GM18499 (cell line): ENCODE data around the gene SAYSD1.

Experiments used
- ATAC-seq: cut with Tn5 transposase; IDR thresholded peaks from one replicate; pipeline ENCODE4 v1.9.1; 2021; ENCODE audit warnings: moderate number of reproducible peaks; ENCODE audit not compliant: insufficient read depth, unreplicated experiment

Gene SAYSD1

DNA sequence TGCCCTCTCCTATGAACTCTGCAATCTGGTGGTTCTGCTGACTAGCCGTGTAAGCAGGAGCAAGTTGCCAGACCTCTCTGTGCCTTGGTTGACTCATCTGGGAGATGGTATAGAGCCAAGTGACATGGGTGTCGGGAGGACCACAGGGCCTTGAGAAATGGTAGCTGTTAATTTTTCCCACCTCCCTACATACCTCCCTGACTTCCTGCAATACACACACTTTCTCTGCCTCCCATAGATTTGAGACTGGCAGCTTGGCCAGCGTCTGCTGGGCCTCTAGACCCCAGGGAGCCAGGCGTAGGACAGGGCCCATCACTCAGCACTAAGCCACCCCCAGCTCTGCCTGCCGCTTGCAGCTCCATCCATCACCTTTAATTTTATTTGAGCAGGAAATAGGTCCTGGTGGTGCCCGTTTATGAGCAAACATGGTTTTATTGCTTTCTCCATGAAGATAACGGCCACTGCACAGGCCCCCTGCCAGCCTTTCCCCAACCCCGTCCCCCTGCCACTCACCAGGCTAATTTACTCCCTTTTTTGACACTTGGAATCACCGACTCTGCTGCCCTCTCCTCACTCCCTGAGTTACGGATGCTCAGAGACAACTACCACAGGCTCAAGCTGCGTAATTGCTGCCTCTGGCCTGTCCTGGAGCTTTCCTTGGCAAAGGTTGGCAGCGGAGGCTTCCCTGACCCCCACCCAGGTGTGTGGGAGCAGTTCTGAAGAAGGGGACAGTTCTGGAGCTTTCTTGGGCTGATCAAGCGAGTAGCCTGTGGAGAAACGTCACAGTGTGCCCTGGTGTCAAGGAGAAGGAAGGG lies 55.3 kb downstream of the SAYSD1 start:
- no peak for ATAC-seq

DNA sequence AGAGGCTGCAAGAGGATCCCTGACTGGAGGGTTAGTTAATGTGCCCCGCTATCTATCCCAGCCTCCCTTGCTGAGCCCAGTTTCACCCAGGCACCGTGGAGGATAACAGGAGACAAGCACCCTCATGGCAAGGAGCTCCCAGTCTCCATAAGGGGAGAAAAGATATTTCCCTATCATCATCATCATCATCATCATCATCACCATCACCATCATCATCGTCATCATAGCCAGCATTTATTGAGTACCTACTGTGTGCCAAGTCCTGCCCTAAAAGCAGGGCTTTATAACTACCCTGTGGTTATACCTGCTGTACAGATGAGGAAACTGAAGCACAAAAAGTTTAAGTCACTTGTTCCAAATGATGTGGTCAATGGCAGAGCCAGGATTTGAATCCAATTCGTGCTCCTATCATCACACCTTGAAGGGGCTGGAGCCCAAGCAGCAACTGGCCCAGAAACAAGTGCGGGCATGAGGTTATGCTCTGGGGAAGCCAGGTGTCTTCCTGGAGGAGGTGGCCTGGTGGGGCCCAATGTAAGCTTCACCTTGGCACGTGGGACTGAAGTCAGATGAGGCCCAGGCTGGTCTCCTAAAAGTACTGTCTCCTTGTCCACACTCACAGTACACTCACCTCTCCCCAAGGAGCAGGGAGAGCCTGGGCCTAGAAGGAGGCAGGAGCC lies 56.4 kb downstream of the SAYSD1 start:
- no peak for ATAC-seq

DNA sequence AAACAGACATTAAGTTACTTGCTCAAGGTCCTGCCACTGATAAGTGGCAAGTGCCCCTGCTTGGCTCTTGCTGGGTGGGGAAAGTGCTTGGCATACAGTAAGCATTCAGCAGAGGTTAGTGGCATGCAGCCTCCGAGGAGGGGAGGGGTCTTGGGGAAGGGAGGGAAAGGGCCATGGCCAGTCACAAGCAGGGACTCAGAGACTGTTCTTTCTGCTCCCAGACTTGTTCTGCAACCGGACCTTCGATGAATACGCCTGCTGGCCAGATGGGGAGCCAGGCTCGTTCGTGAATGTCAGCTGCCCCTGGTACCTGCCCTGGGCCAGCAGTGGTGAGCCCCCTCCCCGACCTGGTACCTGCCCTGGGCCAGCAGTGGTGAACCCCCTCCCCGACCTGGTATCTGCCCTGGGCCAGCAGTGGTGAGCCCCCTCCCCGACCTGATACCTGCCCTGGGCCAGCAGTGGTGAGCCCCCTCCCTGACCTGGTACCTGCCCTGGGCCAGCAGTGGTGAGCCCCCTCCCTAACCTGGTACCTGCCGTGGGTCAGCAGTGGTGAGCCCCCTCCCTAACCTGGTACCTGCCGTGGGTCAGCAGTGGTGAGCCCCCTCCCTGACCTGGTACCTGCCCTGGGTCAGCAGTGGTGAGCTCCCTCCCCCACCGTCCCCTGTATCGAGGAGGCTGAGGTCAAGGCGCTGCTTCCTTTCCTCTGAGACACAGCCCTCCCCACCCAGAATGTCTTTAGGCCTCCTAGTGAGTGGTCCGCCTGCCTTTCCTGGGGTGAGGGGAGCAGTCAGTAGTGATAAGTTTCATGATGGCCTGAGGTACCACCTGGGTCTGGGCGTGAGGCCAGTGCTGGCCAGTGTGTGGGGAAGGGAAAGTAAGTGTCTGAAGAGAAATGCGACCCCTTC lies 57.5 kb downstream of the SAYSD1 start:
- ATAC-seq, result no peak

DNA sequence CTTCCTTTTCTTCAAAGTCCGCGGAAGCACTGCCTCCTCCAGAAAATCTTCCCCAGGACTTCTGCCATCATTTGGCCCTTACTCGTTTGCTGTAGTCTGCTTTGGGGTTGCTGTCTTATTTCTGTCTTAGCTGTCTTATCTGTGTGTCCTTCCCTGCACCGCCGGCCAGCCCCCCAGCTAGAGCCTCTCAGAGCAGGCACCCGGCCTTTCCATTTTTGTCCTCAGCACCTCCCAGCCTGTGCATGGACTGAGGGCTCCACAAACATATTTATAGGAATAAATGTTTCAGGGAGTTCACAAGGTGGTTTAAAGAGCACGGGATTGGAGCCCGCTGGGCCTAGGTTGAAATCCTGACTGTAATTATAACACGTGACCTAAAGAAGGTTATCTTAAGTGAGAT lies 58.3 kb downstream of the SAYSD1 start:
- no peak for ATAC-seq

DNA sequence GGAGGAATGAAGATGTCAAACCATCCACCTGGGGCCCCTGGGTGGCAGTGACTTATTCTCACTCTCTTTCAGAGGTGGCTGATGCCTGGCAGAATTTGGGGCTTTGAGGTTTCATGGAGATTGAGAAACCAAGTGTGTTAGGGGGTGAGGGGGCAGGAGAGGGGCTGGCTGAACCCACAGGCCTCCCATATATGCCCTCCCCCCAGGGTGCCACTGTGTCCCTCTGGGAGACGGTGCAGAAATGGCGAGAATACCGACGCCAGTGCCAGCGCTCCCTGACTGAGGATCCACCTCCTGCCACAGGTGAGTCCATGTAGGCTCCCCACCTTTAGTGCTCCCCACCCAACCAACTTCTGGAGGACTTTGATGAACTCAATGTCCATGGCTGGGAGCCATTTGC lies 58.8 kb downstream of the SAYSD1 start:
- no peak for ATAC-seq

DNA sequence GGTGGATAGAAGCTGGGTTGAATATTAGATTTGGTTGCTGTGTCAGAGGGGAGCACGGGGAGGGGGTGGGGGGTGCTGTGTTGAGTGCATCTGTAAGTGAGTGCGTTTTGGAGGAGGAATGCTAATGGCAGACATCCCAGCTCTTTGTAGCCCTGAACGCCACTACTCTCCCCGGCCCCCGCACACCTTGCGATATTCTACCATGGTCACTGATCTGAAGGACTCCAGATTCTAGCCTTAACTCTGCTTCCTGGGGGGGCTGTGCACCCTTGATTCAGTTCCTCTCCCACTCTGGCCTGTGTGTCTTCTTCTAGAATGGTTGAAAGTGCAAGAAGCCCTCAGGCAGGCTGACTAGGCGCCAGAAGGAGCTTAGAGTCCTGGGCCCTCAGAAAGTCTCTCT lies 59.3 kb downstream of the SAYSD1 start:
- ATAC-seq, result no peak

DNA sequence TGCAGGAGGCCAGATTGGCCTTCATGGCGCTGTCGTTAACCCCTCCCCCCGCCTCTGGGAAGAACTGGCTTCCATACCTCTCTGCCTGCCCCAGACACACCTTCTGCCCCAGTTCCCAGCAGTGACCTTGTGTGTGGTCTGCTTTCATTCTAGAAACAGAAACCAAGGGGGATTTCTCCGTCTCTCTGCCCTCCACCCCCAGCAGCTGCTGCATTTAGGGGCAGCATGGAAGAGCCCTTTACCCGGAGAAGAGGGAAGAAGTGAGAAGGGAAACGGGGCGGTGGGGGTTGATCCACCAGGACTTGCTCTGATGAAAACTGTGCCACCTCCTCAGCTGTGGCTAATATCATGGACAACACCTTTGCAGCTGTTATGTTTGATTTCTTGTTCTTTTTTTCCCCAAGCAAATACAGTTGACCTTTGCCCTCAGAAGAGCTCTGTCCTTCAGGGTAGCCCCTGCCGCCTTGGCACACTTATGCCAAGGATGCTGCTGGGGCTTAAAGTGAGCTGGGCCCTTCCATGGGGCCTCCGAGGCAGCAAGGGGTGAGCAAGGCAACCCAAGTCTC lies 60.3 kb downstream of the SAYSD1 start:
- no peak for ATAC-seq
